Erythroblast (primary cell): Measurements from ENCODE around the gene PODXL.

ENCODE experiments used
- GATA1 ChIP-seq: IDR thresholded peaks from 2 replicates; pipeline ENCODE4 v1.6.1; 2011; ENCODE audit warnings: low read depth, mild to moderate bottlenecking, control low read depth, low read length, moderate library complexity
- POLR2A ChIP-seq: IDR thresholded peaks from 2 replicates; pipeline ENCODE4 v1.6.1; 2011; ENCODE audit warnings: mild to moderate bottlenecking, low read length

DNA sequence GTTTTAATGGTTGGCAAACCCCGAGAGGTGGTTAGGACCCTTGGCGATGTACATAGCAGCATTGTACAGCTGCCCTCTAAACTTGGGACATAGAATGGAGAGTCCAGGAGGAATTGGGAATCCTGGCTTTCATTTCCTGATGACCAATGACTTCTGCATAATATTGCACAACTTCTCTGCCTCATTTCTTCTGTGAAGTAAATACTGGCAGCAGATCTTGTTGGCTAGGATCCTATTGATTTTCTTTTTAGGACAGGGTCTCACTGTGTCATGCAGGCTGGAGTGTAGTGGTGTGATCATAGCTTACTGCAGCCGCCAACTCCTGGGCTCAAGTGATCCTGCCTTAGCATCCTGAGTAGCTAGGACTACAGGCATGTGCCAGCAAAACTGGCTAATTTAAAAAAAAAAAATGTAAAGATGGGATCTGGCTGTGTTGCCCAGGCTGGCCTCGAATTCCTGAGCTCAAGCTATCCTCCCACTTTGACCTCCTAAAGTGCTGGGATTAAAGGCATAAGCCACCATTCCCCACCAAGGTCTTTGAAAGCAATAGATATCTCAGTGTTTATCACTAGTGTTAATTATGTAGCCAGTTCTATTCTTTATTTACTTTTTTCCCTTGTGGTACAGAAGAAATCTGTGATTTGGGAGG, 58.1 kb downstream of the PODXL start:
- no peak for TF ChIP-seq POLR2A
- TF ChIP-seq GATA1 = no peak
